ENCODE data around the gene NOXRED1.

Gene NOXRED1

GRCh38 chr14:77407158-77407557, 16.2 kb downstream of the NOXRED1 start:
- no peak for DNase-seq

- DNase-seq, result no peak
These were observed 16.6 kb downstream of the NOXRED1 start for GRCh38 chr14:77406718-77407117.

- no peak for DNase-seq
These were observed 17.2 kb downstream of the NOXRED1 start for GRCh38 chr14:77406086-77406485.

- no peak for DNase-seq
These were observed 19.6 kb downstream of the NOXRED1 start for GRCh38 chr14:77403768-77404167.

- no peak for DNase-seq
These were observed 23.1 kb downstream of the NOXRED1 start for GRCh38 chr14:77400216-77400615.

GRCh38 chr14:77390188-77390587, 33.1 kb downstream of the NOXRED1 start:
- DNase-seq, result no peak

GRCh38 chr14:77378701-77379100, 44.6 kb downstream of the NOXRED1 start:
- DNase-seq, result no peak

- no peak for DNase-seq
These were observed 45.9 kb downstream of the NOXRED1 start for GRCh38 chr14:77377502-77377844.

GRCh38 chr14:77376771-77377501, 46.4 kb downstream of the NOXRED1 start, which contains the start of the genes SAMD15 and TMED8:
TSS of gene SAMD15 (plus strand) at chr14:77377379. CDS start at chr14:77377419, 40 bp downstream.
TSS of gene TMED8 (minus strand) at chr14:77377094. CDS start at chr14:77377053, 41 bp downstream.
- DNase-seq, result peak; percentile 76

GRCh38 chr14:77375973-77376770, 47.2 kb downstream of the NOXRED1 start:
- no peak for DNase-seq

- no peak for DNase-seq
These were observed 48.0 kb downstream of the NOXRED1 start for GRCh38 chr14:77375164-77375950.

GRCh38 chr14:77372304-77372841, 51.0 kb downstream of the NOXRED1 start:
- DNase-seq, result no peak

GRCh38 chr14:77369285-77369684, 54.0 kb downstream of the NOXRED1 start:
- no peak for DNase-seq

GRCh38 chr14:77364146-77364545, 59.2 kb downstream of the NOXRED1 start:
- no peak for DNase-seq

GRCh38 chr14:77359626-77360025, 63.7 kb downstream of the NOXRED1 start:
- no peak for DNase-seq

GRCh38 chr14:77356899-77357298, 66.4 kb downstream of the NOXRED1 start:
- no peak for DNase-seq

- no peak for DNase-seq
These were observed 67.5 kb downstream of the NOXRED1 start for GRCh38 chr14:77355811-77356210.

GRCh38 chr14:77353469-77354141, 69.7 kb downstream of the NOXRED1 start:
- no peak for DNase-seq

- no peak for DNase-seq
These were observed 75.6 kb downstream of the NOXRED1 start for GRCh38 chr14:77347751-77348150.

- no peak for DNase-seq
These were observed 76.8 kb downstream of the NOXRED1 start for GRCh38 chr14:77346495-77346894.

GRCh38 chr14:77344377-77344996, 78.8 kb downstream of the NOXRED1 start:
- DNase-seq, result no peak
